IMR-90 (cell line): ENCODE data around the gene SLC23A2. TPM values are rescaled to one million over a fixed set of nuclear protein-coding genes. Genes with fewer than 3 reads are reported as not detected.

Experiments
- ATAC-seq: fragments of 200-7000 bp; cut with Tn5 transposase; 2 replicates; pipeline ENCODE4 v1.9.1; 2020; ENCODE audit warnings: low read depth, mild to moderate bottlenecking, moderate library complexity
- BruUV-seq: library from RNA; stranded (reverse); fragments of 400-500 nt; replicated peaks from 2 replicates; lab custom pipeline; 2021; lab: Mats Ljungman, UMichigan
- CTCF ChIA-PET: fragments of 300-600 bp; formaldehyde crosslinking; extraction: SDS; loops from one replicate; lab custom pipeline; 2021; ENCODE audit warnings: antibody characterized with exemption; lab: Yijun Ruan, JAX
- POLR2A ChIA-PET: fragments of 300-600 bp; sonication (Branson Sonifier 250); formaldehyde crosslinking; loops from one replicate; lab custom pipeline; 2022; ENCODE audit warnings: antibody characterized with exemption; ENCODE audit not compliant: unreplicated experiment; lab: Charles Lee
- DNase-seq: peaks from one replicate; pipeline ENCODE4 v3.0.0; 2013
- H2AFZ ChIP-seq: replicated peaks from 2 replicates; pipeline ENCODE3; 2013; ENCODE audit warnings: low read length, mild to moderate bottlenecking; ENCODE audit not compliant: poor library complexity
- H2AK5ac ChIP-seq: 2 replicates; pipeline ENCODE4 v1.6.1; 2013; ENCODE audit warnings: low read depth, low read length, inconsistent platforms
- H2AK9ac ChIP-seq: replicated peaks from 2 replicates; pipeline ENCODE3; 2013; ENCODE audit warnings: mild to moderate bottlenecking, low read depth, low read length, moderate library complexity; ENCODE audit not compliant: poor library complexity
- H2BK120ac ChIP-seq: 2 replicates; pipeline ENCODE4 v1.6.1; 2013; ENCODE audit warnings: low read depth, low read length, inconsistent platforms
- H2BK15ac ChIP-seq: 3 replicates; pipeline ENCODE4 v1.6.1; 2013; ENCODE audit warnings: low read depth, low read length, inconsistent platforms
- H2BK20ac ChIP-seq: 2 replicates; pipeline ENCODE4 v1.6.1; 2013; ENCODE audit warnings: low read depth, mild to moderate bottlenecking, inconsistent platforms, low read length, moderate library complexity
- H2BK5ac ChIP-seq: 2 replicates; pipeline ENCODE4 v1.6.1; 2013; ENCODE audit warnings: mild to moderate bottlenecking, low read depth, low read length, inconsistent platforms; ENCODE audit not compliant: poor library complexity, severe bottlenecking
- H3K14ac ChIP-seq: replicated peaks from 2 replicates; pipeline ENCODE4 v1.6.1; 2013; ENCODE audit warnings: low read depth, low read length, inconsistent platforms
- H3K18ac ChIP-seq: 2 replicates; pipeline ENCODE4 v1.6.1; 2013; ENCODE audit warnings: low read depth, low read length, control low read depth
- H3K23ac ChIP-seq: 2 replicates; pipeline ENCODE4 v1.6.1; 2013; ENCODE audit warnings: low read depth, low read length, inconsistent platforms
- H3K27ac ChIP-seq: 2 replicates; pipeline ENCODE4 v1.5.1; 2013; ENCODE audit warnings: mild to moderate bottlenecking, control low read depth, low read length; ENCODE audit not compliant: insufficient read depth
- H3K27me3 ChIP-seq: 2 replicates; pipeline ENCODE4 v1.6.1; 2013; ENCODE audit warnings: low read length; ENCODE audit not compliant: control insufficient read depth, insufficient read depth
- H3K36me3 ChIP-seq: 2 replicates; pipeline ENCODE4 v1.6.1; 2013; ENCODE audit warnings: low read length, mixed read lengths; ENCODE audit not compliant: control insufficient read depth, insufficient read depth
- H3K4ac ChIP-seq: 2 replicates; pipeline ENCODE4 v1.6.1; 2013; ENCODE audit warnings: low read depth, low read length, inconsistent platforms
- H3K4me1 ChIP-seq: 2 replicates; pipeline ENCODE4 v1.6.1; 2013; ENCODE audit warnings: low read length, mixed read lengths; ENCODE audit not compliant: control insufficient read depth, insufficient read depth
- H3K4me2 ChIP-seq: 2 replicates; pipeline ENCODE4 v1.6.1; 2013; ENCODE audit warnings: low read depth, mild to moderate bottlenecking, control low read depth, low read length, moderate library complexity
- H3K4me3 ChIP-seq: 2 replicates; pipeline ENCODE4 v1.5.1; 2013; ENCODE audit warnings: low read depth, mild to moderate bottlenecking, control low read depth, low read length, moderate library complexity; ENCODE audit not compliant: insufficient read depth
- H3K56ac ChIP-seq: 2 replicates; pipeline ENCODE4 v1.6.1; 2013; ENCODE audit warnings: low read length, inconsistent platforms; ENCODE audit not compliant: insufficient read depth; ENCODE audit errors: extremely low read depth
- H3K79me1 ChIP-seq, 2 experiments: 2 replicates each; pipeline ENCODE4 v1.6.1; 2013; ENCODE audit warnings: low read length in 2 of 2, inconsistent platforms in 1 of 2, low read depth in 1 of 2
- H3K9ac ChIP-seq: 2 replicates; pipeline ENCODE4 v1.6.1; 2013; ENCODE audit warnings: low read depth, low read length, control low read depth
- H3K9me1 ChIP-seq: 2 replicates; pipeline ENCODE4 v1.6.1; 2013; ENCODE audit warnings: low read length, inconsistent platforms; ENCODE audit not compliant: insufficient read depth
- H3K9me3 ChIP-seq: 2 replicates; pipeline ENCODE4 v1.6.1; 2013; ENCODE audit warnings: low read length; ENCODE audit not compliant: control insufficient read depth, insufficient read depth
- H4K20me1 ChIP-seq: 2 replicates; pipeline ENCODE4 v1.6.1; 2013; ENCODE audit warnings: low read length, inconsistent platforms; ENCODE audit not compliant: insufficient read depth
- H4K5ac ChIP-seq: 2 replicates; pipeline ENCODE4 v1.6.1; 2013; ENCODE audit warnings: mild to moderate bottlenecking, low read depth, low read length, control low read depth
- H4K8ac ChIP-seq, 2 experiments: 2 replicates each; pipeline ENCODE4 v1.6.1; 2013; ENCODE audit warnings: low read depth in 2 of 2, low read length in 2 of 2, control low read depth in 1 of 2, inconsistent platforms in 1 of 2
- H4K91ac ChIP-seq: 2 replicates; pipeline ENCODE4 v1.6.1; 2013; ENCODE audit warnings: low read depth, low read length, inconsistent platforms; ENCODE audit not compliant: insufficient read depth
- MXI1 ChIP-seq: IDR thresholded peaks from 2 replicates; pipeline ENCODE4 v1.6.1; 2012; ENCODE audit warnings: low read depth, mild to moderate bottlenecking, low read length, moderate library complexity, borderline replicate concordance
- NFE2L2 ChIP-seq: fragments of 150-350 bp; IDR thresholded peaks from 2 replicates; pipeline ENCODE4 v1.6.1; 2016; ENCODE audit warnings: low read depth, mild to moderate bottlenecking, low read length
- WGBS, 2 experiments: methylation state at CpG; one replicate each; pipeline versions ENCODE4 v1.1.5 to v1.1.7; 2013; ENCODE audit warnings: missing lambda C conversion rate in 2 of 2; ENCODE audit not compliant: insufficient read length in 1 of 2; ENCODE audit errors: extremely low coverage in 2 of 2; 5-methylcytosine and 5-hydroxymethylcytosine counted together
- dilution Hi-C: fragments of 300-500 bp; cut with HindIII; formaldehyde crosslinking; loops from one replicate; pipeline ENCODE4 v1.14.3; 2018; ENCODE audit warnings: low sequenced_read_pairs; ENCODE audit not compliant: unreplicated experiment
- in situ Hi-C: fragments of 300-500 bp; cut with MboI; formaldehyde crosslinking; loops from 3 replicates; pipeline ENCODE4 v1.14.3; 2019; ENCODE audit warnings: low sequenced_read_pairs, inconsistent platforms, mixed read lengths
- intact Hi-C: fragments of 100-400 bp; cut with micrococcal nuclease; formaldehyde crosslinking; loops from 2 replicates; pipeline ENCODE4 v1.10.0; 2022
- polyA plus RNA-seq, 3 experiments: library from polyadenylated mRNA; depleted of rRNA; stranded (reverse); fragments of >200 nt; gene quantifications; 2 replicates each; pipeline ENCODE4 v1.2.3, GENCODE V29; 2012; ENCODE audit warnings: low replicate concordance in 1 of 3
- total RNA-seq: library from RNA; depleted of rRNA; stranded (reverse); fragments of >200 nt; gene quantifications from 2 replicates; pipeline ENCODE4 v1.2.3, GENCODE V29; 2012

SLC23A2 gene
- total and polyA plus RNA-seq, 2 of the 4 experiments (the other 2 are of a cell fraction), result 10.2 to 14.4 TPM

- DNase-seq, result no peak
- Histone ChIP-seq H3K18ac (no peak overlapping the region), H3K79me1 (no peaks in the 10 kb centered on the region), H2BK20ac (no peak overlapping the region), H3K56ac (no peak overlapping the region), H3K36me3 (no peaks in the 10 kb centered on the region), H2BK15ac (no peak overlapping the region), H3K9me3 (no peaks in the 10 kb centered on the region), H3K27ac (no peak overlapping the region), H3K4me3 (no peak overlapping the region), H3K27me3 (peaks cover 6% of the 10 kb centered on the region), H3K23ac (no peak overlapping the region), H2AFZ (no peak overlapping the region), H3K9ac (no peak overlapping the region), H2BK120ac (no peak overlapping the region), H3K9me1 (no peaks in the 10 kb centered on the region), H4K91ac (no peak overlapping the region), H3K4me1 (no peaks in the 10 kb centered on the region), H3K4ac (no peak overlapping the region), H4K8ac (no peak overlapping the region), H4K20me1 (no peaks in the 10 kb centered on the region), H2BK5ac (no peak overlapping the region), H2AK9ac (no peak overlapping the region), H2AK5ac (no peak overlapping the region), H4K5ac (no peak overlapping the region), H3K4me2 (no peak overlapping the region), H3K14ac (no peak overlapping the region)
- intact Hi-C loops, result no loop called here
- in situ Hi-C loops, result no loop called here
- ChIA-PET CTCF (no interaction called here), POLR2A (no interaction called here)
- no peak for TF ChIP-seq MXI1
- TF ChIP-seq NFE2L2, result no peak
- dilution Hi-C loops, result no loop called here
- BruUV-seq, result no TSS peak
- no peak for ATAC-seq
- no CpG with 5 or more reads among the region's 1 CpG for WGBS, 2 experiments
These were observed 38.6 kb upstream of the SLC23A2 start for GRCh38 chr20:5039889-5040288.
